CD4-positive, alpha-beta memory T cell (primary cell): ENCODE measurements around the gene ZC3H4. TPM values are rescaled to one million over a fixed set of nuclear protein-coding genes. Genes with fewer than 3 reads are reported as not detected.

Source experiments
- CTCF ChIA-PET: fragments of 350-600 bp; sonication (Branson Sonifier 250); formaldehyde crosslinking; loops from one replicate; lab custom pipeline; 2021; ENCODE audit warnings: inconsistent platforms; ENCODE audit not compliant: partially characterized antibody; lab: Charles Lee
- POLR2A ChIA-PET: fragments of 350-600 bp; sonication (Branson Sonifier 250); formaldehyde crosslinking; loops from one replicate; lab custom pipeline; 2021; ENCODE audit not compliant: partially characterized antibody; lab: Charles Lee
- DNase-seq, 5 donors: peaks; one replicate each; pipeline versions ENCODE4 v3.0.0 to v3.0.0-alpha.2; 2020 to 2022; ENCODE audit warnings: mixed read lengths in 1 of 5
- H3K27ac ChIP-seq: one replicate; pipeline ENCODE4 v1.7.0; 2013; ENCODE audit warnings: low read depth, low read length
- H3K27me3 ChIP-seq: 2 replicates; pipeline ENCODE4 v1.7.0; 2013; ENCODE audit warnings: mild to moderate bottlenecking, low read length, moderate library complexity; ENCODE audit not compliant: insufficient read depth
- H3K36me3 ChIP-seq: 2 replicates; pipeline ENCODE4 v1.7.0; 2013; ENCODE audit warnings: mild to moderate bottlenecking, low read length, moderate library complexity; ENCODE audit not compliant: insufficient read depth
- H3K4me1 ChIP-seq: 2 replicates; pipeline ENCODE4 v1.7.0; 2013; ENCODE audit warnings: mild to moderate bottlenecking, low read length, moderate library complexity; ENCODE audit not compliant: insufficient read depth
- H3K4me3 ChIP-seq, 2 donors: one replicate each; pipeline ENCODE4 v1.7.0; 2013; ENCODE audit warnings: low read length in 2 of 2, mild to moderate bottlenecking in 1 of 2
- H3K9me3 ChIP-seq, 2 donors: one replicate each; pipeline ENCODE4 v1.7.0; 2013; ENCODE audit warnings: low read length in 2 of 2, control low read depth in 1 of 2; ENCODE audit not compliant: control insufficient read depth in 1 of 2
- H3K27ac Mint-ChIP-seq, 7 donors: one replicate each; pipeline ENCODE4 v1.8.0; 2020 to 2021; ENCODE audit warnings: mixed read lengths in 7 of 7, mild to moderate bottlenecking in 6 of 7, inconsistent platforms in 3 of 7, moderate library complexity in 3 of 7
- H3K27me3 Mint-ChIP-seq, 2 donors: one replicate each; pipeline ENCODE4 v1.8.0; 2020 to 2021; ENCODE audit warnings: mixed read lengths in 2 of 2
- H3K36me3 Mint-ChIP-seq, 2 donors: one replicate each; pipeline ENCODE4 v1.8.0; 2020 to 2021; ENCODE audit warnings: mixed read lengths in 2 of 2, inconsistent platforms in 1 of 2, mild to moderate bottlenecking in 1 of 2
- H3K4me1 Mint-ChIP-seq, 4 donors: one replicate each; pipeline ENCODE4 v1.8.0; 2020 to 2021; ENCODE audit warnings: mixed read lengths in 4 of 4, mild to moderate bottlenecking in 1 of 4
- H3K4me3 Mint-ChIP-seq, 8 donors: one replicate each; pipeline ENCODE4 v1.8.0; 2020 to 2021; ENCODE audit warnings: mixed read lengths in 8 of 8, mild to moderate bottlenecking in 7 of 8, moderate library complexity in 6 of 8, inconsistent platforms in 3 of 8
- H3K9me3 Mint-ChIP-seq, 8 donors: one replicate each; pipeline ENCODE4 v1.8.0; 2020 to 2021; ENCODE audit warnings: mixed read lengths in 8 of 8, mild to moderate bottlenecking in 5 of 8, inconsistent platforms in 3 of 8, moderate library complexity in 1 of 8
- intact Hi-C: fragments of 100-400 bp; cut with micrococcal nuclease; formaldehyde crosslinking; loops from one replicate; pipeline ENCODE4 v1.15.1; 2023
- polyA plus RNA-seq, 2 donors: library from polyadenylated mRNA; unstranded; fragments of 300-500 nt; fragmentation: Illumina TruSeq; gene quantifications; one replicate each; pipeline ENCODE4 v1.2.3, GENCODE V29; 2021
- total RNA-seq, 2 experiments: library from RNA; stranded (reverse); gene quantifications; one replicate each; pipeline ENCODE4 v1.2.3, GENCODE V29; 2021

Gene ZC3H4
- total and polyA plus RNA-seq, 4 experiments from 2014 or later: 0.33 to 75.7 (median 39.1) TPM

GRCh38 chr19:47110521-47111005 lies 3.0 kb downstream of the ZC3H4 start:
- intact Hi-C loops: loop anchor here (5.0 kb wide), 1 partner anchor 33 kb away; no protein-coding TSS in a partner anchor
- CTCF ChIA-PET: interaction anchor here (0.6 to 9.0 kb wide), 5 partner anchors 13 to 195 kb away, joined by 3 to 83 read pairs (median 6); no protein-coding TSS in a partner anchor
- H3K4me1 Mint-ChIP-seq: peaks cover 40 to 68% (median 53%) of the 10 kb centered on the region in 4 donors

GRCh38 chr19:47109541-47110375 lies 3.8 kb downstream of the ZC3H4 start:
- peaks cover 61% of the 10 kb centered on the region for H3K4me1 ChIP-seq
- Mint-ChIP-seq H3K27ac (peak overlapping the region; percentile 93 to 100 (median 97)), H3K9me3 (peaks cover 0 to 4% (median 0%) of the 10 kb centered on the region in 8 donors), H3K36me3 (peaks cover 17 to 35% of the 10 kb centered on the region in 2 donors), H3K4me1 (peaks cover 41 to 76% (median 58%) of the 10 kb centered on the region in 4 donors), H3K27me3 (no peaks in the 10 kb centered on the region), H3K4me3 (peak overlapping the region; percentile 88 to 99 (median 98))
- CTCF ChIA-PET: interaction anchor here (1.5 to 9.0 kb wide), 3 partner anchors 14 to 29 kb away, joined by 6 to 83 read pairs (median 35); no protein-coding TSS in a partner anchor
- H3K27ac ChIP-seq: peak overlapping the region; percentile 98
- DNase-seq: peak; percentile 40 to 63 (median 47)
- peak overlapping the region; percentile 89 to 95 for H3K4me3 ChIP-seq
- intact Hi-C loops: loop anchor here (5.0 kb wide), 1 partner anchor 32 kb away; no protein-coding TSS in a partner anchor
- no peaks in the 10 kb centered on the region for H3K27me3 ChIP-seq
- H3K9me3 ChIP-seq: no peaks in the 10 kb centered on the region
- H3K36me3 ChIP-seq: no peaks in the 10 kb centered on the region
- POLR2A ChIA-PET: interaction anchor here (0.6 to 11.4 kb wide), 7 partner anchors 8 to 147 kb away, joined by 3 to 307 read pairs (median 4); partner anchors contain the start of gene CCDC9

More at GRCh38 chr19:47110521-47111005, 3.0 kb downstream of the ZC3H4 start:
- H3K4me3 ChIP-seq: peak overlapping the region; percentile 89 to 95
- H3K4me1 ChIP-seq: peaks cover 55% of the 10 kb centered on the region
- no peaks in the 10 kb centered on the region for H3K9me3 ChIP-seq
- Mint-ChIP-seq H3K4me3 (peak overlapping the region; percentile 88 to 99 (median 98)), H3K27ac (peak overlapping the region; percentile 93 to 100 (median 97)), H3K9me3 (peaks cover 0 to 4% (median 0%) of the 10 kb centered on the region in 8 donors), H3K36me3 (peaks cover 17 to 34% of the 10 kb centered on the region in 2 donors), H3K27me3 (no peaks in the 10 kb centered on the region)
- peak overlapping the region; percentile 98 for H3K27ac ChIP-seq
- no peaks in the 10 kb centered on the region for H3K36me3 ChIP-seq
- H3K27me3 ChIP-seq: no peaks in the 10 kb centered on the region
- POLR2A ChIA-PET: interaction anchor here (0.8 to 11.4 kb wide), 11 partner anchors 9 to 325 kb away, joined by 3 to 307 read pairs (median 16); partner anchors contain the start of genes ARHGAP35, CCDC9, INAFM1 and SAE1
- DNase-seq: peak; percentile 40 to 69 (median 45)

- no peaks in the 10 kb centered on the region for H3K27me3 ChIP-seq
- Mint-ChIP-seq H3K36me3 (peaks cover 17 to 39% of the 10 kb centered on the region in 2 donors), H3K27me3 (no peaks in the 10 kb centered on the region), H3K27ac (peak overlapping the region; percentile 90 to 100 (median 96)), H3K4me1 (peaks cover 40 to 81% (median 59%) of the 10 kb centered on the region in 4 donors), H3K9me3 (peaks cover 0 to 4% (median 0%) of the 10 kb centered on the region in 8 donors), H3K4me3 (peak overlapping the region; percentile 88 to 99 (median 98))
- H3K27ac ChIP-seq: peak overlapping the region; percentile 98
- H3K4me1 ChIP-seq: peaks cover 61% of the 10 kb centered on the region
- POLR2A ChIA-PET: interaction anchor here (0.6 to 11.4 kb wide), 4 partner anchors 14 to 449 kb away, joined by 3 to 307 read pairs (median 56); no protein-coding TSS in a partner anchor
- DNase-seq: no peak
- H3K36me3 ChIP-seq: no peaks in the 10 kb centered on the region
- intact Hi-C loops: no loop called here
- H3K4me3 ChIP-seq: peak overlapping the region in 1 of 2 donors; percentile 95
- CTCF ChIA-PET: interaction anchor here (1.5 to 9.0 kb wide), 2 partner anchors 16 to 28 kb away, joined by 6 to 83 read pairs; no protein-coding TSS in a partner anchor
- no peaks in the 10 kb centered on the region for H3K9me3 ChIP-seq
Measured at GRCh38 chr19:47109177-47109540, 4.4 kb downstream of the ZC3H4 start.

- H3K36me3 ChIP-seq: no peaks in the 10 kb centered on the region
- H3K4me1 ChIP-seq: peaks cover 56% of the 10 kb centered on the region
- POLR2A ChIA-PET: interaction anchor here (0.6 to 11.4 kb wide), 4 partner anchors 13 to 450 kb away, joined by 3 to 307 read pairs (median 56); no protein-coding TSS in a partner anchor
- CTCF ChIA-PET: interaction anchor here (1.3 to 9.0 kb wide), 4 partner anchors 13 to 117 kb away, joined by 3 to 83 read pairs (median 4); no protein-coding TSS in a partner anchor
- Mint-ChIP-seq H3K27ac (peak overlapping the region; percentile 87 to 100 (median 96)), H3K4me1 (peaks cover 40 to 74% (median 53%) of the 10 kb centered on the region in 4 donors), H3K36me3 (peaks cover 17 to 34% of the 10 kb centered on the region in 2 donors), H3K27me3 (no peaks in the 10 kb centered on the region), H3K9me3 (peaks cover 0 to 2% (median 0%) of the 10 kb centered on the region in 8 donors), H3K4me3 (peak overlapping the region; percentile 34 to 99 (median 66))
- H3K9me3 ChIP-seq: no peaks in the 10 kb centered on the region
- peak overlapping the region in 1 of 2 donors; percentile 5 for H3K4me3 ChIP-seq
- intact Hi-C loops: no loop called here
- no peak for DNase-seq
- peak overlapping the region; percentile 63 for H3K27ac ChIP-seq
- H3K27me3 ChIP-seq: no peaks in the 10 kb centered on the region
Measured at GRCh38 chr19:47107953-47108746, 5.4 kb downstream of the ZC3H4 start.

DNA sequence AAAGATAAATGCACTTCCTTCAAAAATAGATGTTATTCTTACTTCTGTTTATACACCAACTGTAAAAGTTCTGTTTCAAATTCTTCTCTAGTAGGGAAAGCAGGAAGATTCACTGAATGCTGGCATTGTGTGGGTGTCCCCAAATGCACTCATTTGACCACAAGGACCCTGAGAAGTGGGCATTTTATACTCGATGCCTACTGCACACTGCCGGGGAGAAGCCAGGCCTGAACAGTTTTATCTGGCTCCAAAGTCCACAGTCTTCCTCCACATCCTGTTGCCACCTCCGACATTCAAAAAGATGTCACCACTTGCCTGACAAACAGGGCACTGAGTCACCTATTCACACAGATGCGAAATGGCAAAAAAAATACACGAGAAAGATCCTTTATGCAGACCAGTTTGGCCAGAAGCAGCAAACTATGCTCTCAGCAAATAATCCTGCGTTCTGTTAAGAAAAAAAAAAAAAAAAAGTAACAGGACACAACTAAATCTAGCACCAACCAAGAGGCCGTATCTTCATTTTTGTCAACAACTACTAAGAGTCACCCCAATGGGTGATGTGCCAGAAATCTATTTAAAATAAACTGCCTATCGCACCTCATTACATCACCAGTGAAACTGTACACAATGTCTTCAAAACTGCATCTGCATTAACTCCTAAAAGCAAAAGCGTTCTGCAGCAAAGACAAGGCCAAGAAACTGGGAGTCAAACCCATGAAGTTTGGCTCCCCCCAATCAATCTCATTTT lies 6.2 kb downstream of the ZC3H4 start:
- peak overlapping the region in 1 of 2 donors; percentile 5 for H3K4me3 ChIP-seq
- no peaks in the 10 kb centered on the region for H3K36me3 ChIP-seq
- ChIA-PET CTCF (interaction anchor here (1.2 to 9.0 kb wide), 5 partner anchors 12 to 140 kb away, joined by 3 to 83 read pairs (median 4); no protein-coding TSS in a partner anchor), POLR2A (interaction anchor here (1.0 to 11.4 kb wide), 4 partner anchors 12 to 137 kb away, joined by 3 to 307 read pairs (median 56); no protein-coding TSS in a partner anchor)
- peak; percentile 34 to 73 (median 49) for DNase-seq
- H3K4me1 ChIP-seq: peaks cover 62% of the 10 kb centered on the region
- no peaks in the 10 kb centered on the region for H3K9me3 ChIP-seq
- H3K4me1 Mint-ChIP-seq: peaks cover 43 to 78% (median 60%) of the 10 kb centered on the region in 4 donors
- H3K27me3 ChIP-seq: no peaks in the 10 kb centered on the region
- H3K9me3 Mint-ChIP-seq: no peaks in the 10 kb centered on the region
- H3K27ac Mint-ChIP-seq: peak overlapping the region; percentile 83 to 100 (median 93)
- H3K27ac ChIP-seq: peak overlapping the region; percentile 63
- peaks cover 17 to 33% of the 10 kb centered on the region in 2 donors for H3K36me3 Mint-ChIP-seq
- intact Hi-C loops: no loop called here
- H3K4me3 Mint-ChIP-seq: peak overlapping the region; percentile 5 to 99 (median 66)
- H3K27me3 Mint-ChIP-seq: no peaks in the 10 kb centered on the region
